Thyroid gland (tissue), 4 donors: ENCODE data around the gene HMX2. TPM values are rescaled to one million over a fixed set of nuclear protein-coding genes. Genes with fewer than 3 reads are reported as not detected.

Source experiments
- DNase-seq, 2 donors: peaks; one replicate each; pipeline ENCODE4 v3.0.0-alpha.2; 2019
- H3K27ac ChIP-seq, 3 donors: fragments of 200-600 bp; sonication (generic); 1 replicate in 2 of 3; 2 replicates in 1 of 3; pipeline ENCODE4 v1.5.1; 2016 to 2019; ENCODE audit warnings: mild to moderate bottlenecking in 1 of 3, moderate library complexity in 1 of 3
- H3K27me3 ChIP-seq: fragments of 200-600 bp; sonication (generic); one replicate; pipeline ENCODE4 v1.5.1; 2019
- H3K36me3 ChIP-seq, 2 donors: fragments of 200-600 bp; sonication (generic); one replicate each; pipeline ENCODE4 v1.5.1; 2016 to 2019
- H3K4me1 ChIP-seq, 2 donors: fragments of 200-600 bp; sonication (generic); one replicate each; pipeline ENCODE4 v1.5.1; 2017 to 2019
- H3K4me3 ChIP-seq, 3 donors: fragments of 200-600 bp; sonication (generic); replicated peaks in 1 of 3; 1 replicate in 2 of 3; 2 replicates in 1 of 3; pipeline ENCODE4 v1.5.1; 2016; ENCODE audit warnings: mild to moderate bottlenecking in 1 of 3
- H3K9me3 ChIP-seq: fragments of 200-600 bp; sonication (generic); one replicate; pipeline ENCODE4 v1.5.1; 2017
- POLR2A ChIP-seq, 2 donors: fragments of 450-650 bp; IDR thresholded peaks; one replicate each; pipeline ENCODE4 v1.6.1; 2017; ENCODE audit warnings: antibody characterized with exemption in 2 of 2, mild to moderate bottlenecking in 2 of 2, moderate library complexity in 1 of 2
- WGBS, 2 donors: methylation state at CpG; one replicate each; pipeline ENCODE4 v1.1.5; 2017; 5-methylcytosine and 5-hydroxymethylcytosine counted together
- intact Hi-C: fragments of 100-400 bp; cut with DNase I; formaldehyde crosslinking; loops from one replicate; pipeline ENCODE4 v1.15.1; 2023
- total RNA-seq, 4 donors: library from RNA; depleted of rRNA; stranded (reverse); fragments of >200 nt; gene quantifications; one replicate each; pipeline ENCODE4 v1.2.3, GENCODE V29; 2016
- TF ChIP-seq, protein P1 (sequence below), 6 experiments: fragments of 200-600 bp in 3 of 6; fragments of 450-650 bp in 3 of 6; sonication (generic) in 3 of 6; IDR thresholded peaks; one replicate each; pipeline ENCODE4 v1.5.1; 2016 to 2019; ENCODE audit warnings: antibody characterized with exemption in 6 of 6, mild to moderate bottlenecking in 2 of 6, inconsistent platforms in 1 of 6, moderate library complexity in 1 of 6

HMX2 gene
- total RNA-seq, 4 donors from 2014 or later: not detected

- H3K4me3 ChIP-seq: peak within 1 kb of the TSS in 1 of 3 donors; percentile 13
- no peak within 1 kb of the TSS for H3K27ac ChIP-seq
- WGBS, 2 donors: 2 to 4% methylated on average over 31 to 60 of the region's 76 CpGs
- TF ChIP-seq, protein P1, sequence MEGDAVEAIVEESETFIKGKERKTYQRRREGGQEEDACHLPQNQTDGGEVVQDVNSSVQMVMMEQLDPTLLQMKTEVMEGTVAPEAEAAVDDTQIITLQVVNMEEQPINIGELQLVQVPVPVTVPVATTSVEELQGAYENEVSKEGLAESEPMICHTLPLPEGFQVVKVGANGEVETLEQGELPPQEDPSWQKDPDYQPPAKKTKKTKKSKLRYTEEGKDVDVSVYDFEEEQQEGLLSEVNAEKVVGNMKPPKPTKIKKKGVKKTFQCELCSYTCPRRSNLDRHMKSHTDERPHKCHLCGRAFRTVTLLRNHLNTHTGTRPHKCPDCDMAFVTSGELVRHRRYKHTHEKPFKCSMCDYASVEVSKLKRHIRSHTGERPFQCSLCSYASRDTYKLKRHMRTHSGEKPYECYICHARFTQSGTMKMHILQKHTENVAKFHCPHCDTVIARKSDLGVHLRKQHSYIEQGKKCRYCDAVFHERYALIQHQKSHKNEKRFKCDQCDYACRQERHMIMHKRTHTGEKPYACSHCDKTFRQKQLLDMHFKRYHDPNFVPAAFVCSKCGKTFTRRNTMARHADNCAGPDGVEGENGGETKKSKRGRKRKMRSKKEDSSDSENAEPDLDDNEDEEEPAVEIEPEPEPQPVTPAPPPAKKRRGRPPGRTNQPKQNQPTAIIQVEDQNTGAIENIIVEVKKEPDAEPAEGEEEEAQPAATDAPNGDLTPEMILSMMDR (IDR thresholded peaks at IDR 0.05): no peak
- no peak for TF ChIP-seq POLR2A (IDR thresholded peaks at IDR 0.05)
- DNase-seq: no peak
- H3K27me3 ChIP-seq: peaks cover 67% of the 10 kb centered on the region
- no peaks in the 10 kb centered on the region for H3K9me3 ChIP-seq
- H3K4me1 ChIP-seq: peaks cover 35 to 58% of the 10 kb centered on the region in 2 donors
- H3K36me3 ChIP-seq: no peaks in the 10 kb centered on the region
- intact Hi-C loops: no loop called here
Measured at GRCh38 chr10:123135415-123136141, 12.4 kb upstream of the HMX2 start, which contains the start of gene HMX3. TSS of gene HMX3 (plus strand) at chr10:123135970. CDS start at chr10:123136051, 81 bp downstream.

GRCh38 chr10:123136221-123136805, 11.6 kb upstream of the HMX2 start:
- peaks cover 35 to 58% of the 10 kb centered on the region in 2 donors for H3K4me1 ChIP-seq
- H3K9me3 ChIP-seq: no peaks in the 10 kb centered on the region
- WGBS, 2 donors: 2 to 3% methylated on average over 25 to 39 of the region's 59 CpGs
- DNase-seq: no peak
- H3K4me3 ChIP-seq: peak overlapping the region in 1 of 3 donors; percentile 13
- intact Hi-C loops: no loop called here
- H3K27me3 ChIP-seq: peaks cover 74% of the 10 kb centered on the region
- TF ChIP-seq POLR2A (IDR thresholded peaks at IDR 0.05): no peak
- TF ChIP-seq, protein P1 (IDR thresholded peaks at IDR 0.05): no peak
- H3K36me3 ChIP-seq: no peaks in the 10 kb centered on the region
- no peak overlapping the region for H3K27ac ChIP-seq

DNA sequence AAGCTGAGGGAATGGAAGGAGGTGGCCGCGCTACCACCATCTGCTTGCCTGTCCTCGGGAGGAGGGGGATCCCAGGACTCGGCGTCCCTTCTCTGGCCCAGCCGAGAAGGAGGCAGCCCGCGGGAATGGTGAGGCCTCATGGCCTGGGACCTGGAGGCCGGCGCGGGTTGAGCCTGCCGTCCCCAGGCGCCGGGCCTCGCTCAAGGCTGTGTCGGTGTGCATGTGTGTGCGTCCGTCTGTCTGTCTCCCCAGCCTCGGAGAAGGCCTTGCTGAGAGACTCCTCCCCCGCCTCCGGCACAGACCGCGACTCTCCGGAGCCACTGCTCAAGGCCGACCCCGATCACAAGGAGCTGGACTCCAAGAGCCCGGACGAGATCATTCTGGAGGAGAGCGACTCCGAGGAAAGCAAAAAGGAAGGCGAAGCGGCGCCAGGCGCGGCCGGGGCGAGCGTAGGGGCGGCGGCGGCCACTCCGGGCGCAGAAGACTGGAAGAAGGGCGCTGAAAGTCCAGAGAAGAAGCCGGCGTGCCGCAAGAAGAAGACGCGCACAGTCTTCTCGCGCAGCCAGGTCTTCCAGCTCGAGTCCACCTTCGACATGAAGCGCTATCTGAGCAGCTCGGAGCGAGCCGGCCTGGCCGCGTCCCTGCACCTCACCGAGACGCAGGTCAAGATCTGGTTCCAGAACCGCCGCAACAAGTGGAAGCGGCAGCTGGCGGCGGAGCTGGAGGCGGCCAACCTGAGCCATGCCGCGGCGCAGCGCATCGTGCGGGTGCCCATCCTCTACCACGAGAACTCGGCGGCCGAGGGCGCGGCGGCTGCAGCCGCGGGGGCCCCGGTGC, 10.9 kb upstream of the HMX2 start:
- DNase-seq: no peak
- no peak overlapping the region for H3K4me3 ChIP-seq
- no peaks in the 10 kb centered on the region for H3K36me3 ChIP-seq
- H3K4me1 ChIP-seq: peaks cover 35 to 58% of the 10 kb centered on the region in 2 donors
- WGBS, 2 donors: 1 to 2% methylated on average over 30 to 31 of the region's 83 CpGs
- H3K27ac ChIP-seq: no peak overlapping the region
- no peak for TF ChIP-seq POLR2A (IDR thresholded peaks at IDR 0.05)
- TF ChIP-seq, protein P1 (IDR thresholded peaks at IDR 0.05): no peak
- intact Hi-C loops: no loop called here
- peaks cover 81% of the 10 kb centered on the region for H3K27me3 ChIP-seq
- no peaks in the 10 kb centered on the region for H3K9me3 ChIP-seq

GRCh38 chr10:123139165-123139520, 8.8 kb upstream of the HMX2 start:
- H3K27ac ChIP-seq: no peak overlapping the region
- H3K4me3 ChIP-seq: no peak overlapping the region
- TF ChIP-seq POLR2A (IDR thresholded peaks at IDR 0.05): no peak
- TF ChIP-seq, protein P1 (IDR thresholded peaks at IDR 0.05): no peak
- peaks cover 75% of the 10 kb centered on the region for H3K27me3 ChIP-seq
- DNase-seq: no peak
- H3K36me3 ChIP-seq: no peaks in the 10 kb centered on the region
- H3K9me3 ChIP-seq: no peaks in the 10 kb centered on the region
- WGBS, 2 donors: 9 to 13% methylated on average over 7 of the region's 7 CpGs
- intact Hi-C loops: no loop called here
- peaks cover 28 to 42% of the 10 kb centered on the region in 2 donors for H3K4me1 ChIP-seq
